ENCODE results near the gene NDC1.

GRCh38 chr1:53752281-53752680 is 85.8 kb downstream of the NDC1 start:
- TF ChIP-seq POLR2A (IDR thresholded peaks at IDR 0.05) (no peak), CTCF (IDR thresholded peaks at IDR 0.05) (no peak)

Data from testis (tissue), 2 donors.